GOT3 (cell line): Measurements from ENCODE around the gene ABHD10.

ENCODE experiments used
- DNase-seq: peaks from one replicate; lab custom pipeline; 2025; ENCODE audit warnings: mixed read lengths; lab: John Stamatoyannopoulos, UW

The ABHD10 gene

GRCh38 chr3:111978583-111979433 is at the start of gene ABHD10:
ABHD10 (plus strand) TSS chr3:111979026; CDS start chr3:111979062, 36 bp downstream.
- DNase-seq, result peak; percentile 72

- no peak for DNase-seq
Measured at GRCh38 chr3:111929484-111929883, 49.3 kb upstream of the ABHD10 start.

GRCh38 chr3:111932946-111933345 is 45.9 kb upstream of the ABHD10 start:
- no peak for DNase-seq

- no peak for DNase-seq
Measured at GRCh38 chr3:111936191-111936841, 42.5 kb upstream of the ABHD10 start.

- no peak for DNase-seq
Measured at GRCh38 chr3:111936967-111937366, 41.9 kb upstream of the ABHD10 start.

- no peak for DNase-seq
Measured at GRCh38 chr3:111937871-111938270, 41.0 kb upstream of the ABHD10 start.

GRCh38 chr3:111939873-111940272 is 39.0 kb upstream of the ABHD10 start:
- DNase-seq, result no peak

GRCh38 chr3:111943533-111943932 is 35.3 kb upstream of the ABHD10 start:
- DNase-seq, result no peak

- no peak for DNase-seq
Measured at GRCh38 chr3:111944372-111944771, 34.5 kb upstream of the ABHD10 start.

GRCh38 chr3:111947231-111947630 is 31.6 kb upstream of the ABHD10 start:
- no peak for DNase-seq

GRCh38 chr3:111948786-111949185 is 30.0 kb upstream of the ABHD10 start:
- DNase-seq, result no peak

- DNase-seq, result no peak
Measured at GRCh38 chr3:111949712-111950111, 29.1 kb upstream of the ABHD10 start.

GRCh38 chr3:111951032-111951431 is 27.8 kb upstream of the ABHD10 start:
- DNase-seq, result no peak

GRCh38 chr3:111952086-111952485 is 26.7 kb upstream of the ABHD10 start:
- no peak for DNase-seq

- no peak for DNase-seq
Measured at GRCh38 chr3:111952866-111953450, 25.9 kb upstream of the ABHD10 start.

GRCh38 chr3:111954228-111954990 is 24.4 kb upstream of the ABHD10 start:
- DNase-seq, result no peak

- no peak for DNase-seq
Measured at GRCh38 chr3:111955876-111956275, 22.9 kb upstream of the ABHD10 start.

- DNase-seq, result no peak
Measured at GRCh38 chr3:111956449-111956848, 22.4 kb upstream of the ABHD10 start.

GRCh38 chr3:111956995-111957734 is 21.7 kb upstream of the ABHD10 start:
- no peak for DNase-seq

GRCh38 chr3:111961461-111962164 is 17.2 kb upstream of the ABHD10 start:
- no peak for DNase-seq

GRCh38 chr3:111963424-111963823 is 15.4 kb upstream of the ABHD10 start:
- DNase-seq, result no peak
